B cell (primary cell): ENCODE results near the gene GLP2R.

Experiments used
- EZH2 ChIP-seq: IDR thresholded peaks from 2 replicates; pipeline ENCODE4 v1.6.1; 2012; ENCODE audit warnings: borderline replicate concordance, low read depth, mild to moderate bottlenecking, moderate library complexity, low read length; ENCODE audit not compliant: insufficient read depth, poor library complexity, severe bottlenecking
- TF ChIP-seq, protein P1 (sequence below): fragments of 200-600 bp; IDR thresholded peaks from one replicate; pipeline ENCODE4 v1.8.0; 2022; ENCODE audit warnings: antibody characterized with exemption, mild to moderate bottlenecking

DNA sequence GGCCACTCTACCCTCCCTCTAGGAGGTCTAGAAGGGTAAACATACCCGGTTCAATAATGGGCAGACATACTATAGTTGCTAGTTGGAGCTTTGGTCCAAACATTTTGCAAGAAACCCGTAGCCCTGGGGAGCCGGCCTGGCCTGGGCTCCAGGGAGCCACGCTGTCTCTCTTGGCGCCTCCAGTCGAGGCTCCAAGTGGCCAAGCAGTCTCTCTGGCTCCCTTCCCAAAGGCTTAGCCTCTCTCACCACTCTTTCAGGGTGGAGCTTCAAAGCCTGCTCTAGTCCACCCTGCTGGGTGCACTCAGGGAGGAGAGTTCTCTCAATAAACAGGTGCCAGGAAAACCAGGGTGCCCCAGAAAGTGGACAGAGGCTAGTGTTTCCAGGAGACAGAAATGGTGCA, 47.1 kb downstream of the GLP2R start:
- TF ChIP-seq, protein P1, sequence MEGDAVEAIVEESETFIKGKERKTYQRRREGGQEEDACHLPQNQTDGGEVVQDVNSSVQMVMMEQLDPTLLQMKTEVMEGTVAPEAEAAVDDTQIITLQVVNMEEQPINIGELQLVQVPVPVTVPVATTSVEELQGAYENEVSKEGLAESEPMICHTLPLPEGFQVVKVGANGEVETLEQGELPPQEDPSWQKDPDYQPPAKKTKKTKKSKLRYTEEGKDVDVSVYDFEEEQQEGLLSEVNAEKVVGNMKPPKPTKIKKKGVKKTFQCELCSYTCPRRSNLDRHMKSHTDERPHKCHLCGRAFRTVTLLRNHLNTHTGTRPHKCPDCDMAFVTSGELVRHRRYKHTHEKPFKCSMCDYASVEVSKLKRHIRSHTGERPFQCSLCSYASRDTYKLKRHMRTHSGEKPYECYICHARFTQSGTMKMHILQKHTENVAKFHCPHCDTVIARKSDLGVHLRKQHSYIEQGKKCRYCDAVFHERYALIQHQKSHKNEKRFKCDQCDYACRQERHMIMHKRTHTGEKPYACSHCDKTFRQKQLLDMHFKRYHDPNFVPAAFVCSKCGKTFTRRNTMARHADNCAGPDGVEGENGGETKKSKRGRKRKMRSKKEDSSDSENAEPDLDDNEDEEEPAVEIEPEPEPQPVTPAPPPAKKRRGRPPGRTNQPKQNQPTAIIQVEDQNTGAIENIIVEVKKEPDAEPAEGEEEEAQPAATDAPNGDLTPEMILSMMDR, result no peak
- no peak for TF ChIP-seq EZH2
